Right lung (tissue), 10 donors: ENCODE measurements around the gene INSRR. TPM values are rescaled to one million over a fixed set of nuclear protein-coding genes. Genes with fewer than 3 reads are reported as not detected.

Source experiments
- DNase-seq, 2 donors: peaks; one replicate each; pipeline ENCODE4 v3.0.0-alpha.2; 2013
- long read RNA-seq, 8 donors: transcript quantifications; one replicate each; lab custom pipeline, GENCODE V29; 2026
- polyA plus RNA-seq, 5 donors: library from polyadenylated mRNA; unstranded; fragments of 120-200 nt; gene quantifications; one replicate each; pipeline versions ENCODE4 v1.2.1 to v1.2.3, GENCODE V29; 2013; ENCODE audit warnings: inconsistent platforms in 1 of 5, low replicate concordance in 1 of 5; ENCODE audit not compliant: insufficient read length in 5 of 5, insufficient read depth in 1 of 5

Gene INSRR
- polyA plus RNA-seq: under 1 TPM in 3 of 5 donors, not detected in 2; 0.03 to 0.12 (median 0.05) TPM
- long read RNA-seq, donor 1: 0 reads
- long read RNA-seq, donor 2: 0 reads
- long read RNA-seq, donor 3: 0 reads
- long read RNA-seq, donor 4: 0 reads
- long read RNA-seq, donor 5: 0 reads
- long read RNA-seq, donor 6, partial matches to known transcripts: 102 of 102 reads
- long read RNA-seq, donor 6, other reads (novel, unspliced or antisense): 0 of 102 reads
- long read RNA-seq, donor 7: 0 reads
- long read RNA-seq, donor 8: 0 reads

GRCh38 chr1:156858959-156859522, at the start of gene INSRR:
INSRR (minus strand) TSS chr1:156859117; CDS start chr1:156858621, 496 bp downstream.
- DNase-seq: no peak

GRCh38 chr1:156908541-156908940, 49.6 kb upstream of the INSRR start:
- DNase-seq: no peak

- DNase-seq: no peak
Observed at GRCh38 chr1:156906206-156906906, 47.4 kb upstream of the INSRR start.

- DNase-seq: no peak
Observed at GRCh38 chr1:156905651-156906050, 46.7 kb upstream of the INSRR start.

GRCh38 chr1:156905176-156905575, 46.3 kb upstream of the INSRR start:
- no peak for DNase-seq

GRCh38 chr1:156904187-156904959, 45.5 kb upstream of the INSRR start:
- peak; percentile 45 to 52 for DNase-seq

GRCh38 chr1:156903328-156904091, 44.6 kb upstream of the INSRR start:
- no peak for DNase-seq

GRCh38 chr1:156901966-156902915, 43.3 kb upstream of the INSRR start:
- no peak for DNase-seq

- DNase-seq: no peak
Observed at GRCh38 chr1:156901590-156901900, 42.6 kb upstream of the INSRR start.

GRCh38 chr1:156900896-156901589, 42.1 kb upstream of the INSRR start:
- no peak for DNase-seq

- no peak for DNase-seq
Observed at GRCh38 chr1:156899956-156900718, 41.2 kb upstream of the INSRR start.

- DNase-seq: no peak
Observed at GRCh38 chr1:156898971-156899664, 40.2 kb upstream of the INSRR start.

GRCh38 chr1:156898161-156898566, 39.2 kb upstream of the INSRR start:
- peak; percentile 61 to 76 for DNase-seq

- DNase-seq: no peak
Observed at GRCh38 chr1:156897078-156897825, 38.3 kb upstream of the INSRR start.

- no peak for DNase-seq
Observed at GRCh38 chr1:156896490-156897033, 37.6 kb upstream of the INSRR start.

GRCh38 chr1:156895927-156896326, 37.0 kb upstream of the INSRR start:
- DNase-seq: no peak

GRCh38 chr1:156895455-156895812, 36.5 kb upstream of the INSRR start:
- DNase-seq: no peak
